PFSK-1 (cell line): Measurements from ENCODE around the gene UBFD1.

ENCODE experiments used
- FOXP2 ChIP-seq: optimal IDR thresholded peaks from 2 replicates; pipeline ENCODE3; 2011; ENCODE audit warnings: borderline replicate concordance, control low read depth, inconsistent platforms; ENCODE audit not compliant: insufficient read depth; ENCODE audit errors: extremely low read length, extremely low read depth
- POLR2AphosphoS5 ChIP-seq: IDR thresholded peaks from 2 replicates; pipeline ENCODE4 v1.6.1; 2012; ENCODE audit warnings: low read depth, mild to moderate bottlenecking, control low read depth, low read length, moderate library complexity
- REST ChIP-seq, 2 experiments: IDR thresholded peaks; 2 replicates each; pipeline versions ENCODE4 v1.6.1 to v1.8.0; 2011 to 2012; ENCODE audit warnings: low read depth in 2 of 2, low read length in 2 of 2, control low read depth in 1 of 2, inconsistent platforms in 1 of 2, mild to moderate bottlenecking in 1 of 2, moderate library complexity in 1 of 2; ENCODE audit not compliant: insufficient read depth in 1 of 2
- SIN3A ChIP-seq: IDR thresholded peaks from 2 replicates; pipeline ENCODE4 v1.6.1; 2012; ENCODE audit warnings: mild to moderate bottlenecking, low read length, moderate library complexity, borderline replicate concordance; ENCODE audit not compliant: insufficient read depth
- TAF1 ChIP-seq: IDR thresholded peaks from 2 replicates; pipeline ENCODE4 v1.6.1; 2012; ENCODE audit warnings: low read length, control low read depth, borderline replicate concordance; ENCODE audit not compliant: insufficient read depth

DNA sequence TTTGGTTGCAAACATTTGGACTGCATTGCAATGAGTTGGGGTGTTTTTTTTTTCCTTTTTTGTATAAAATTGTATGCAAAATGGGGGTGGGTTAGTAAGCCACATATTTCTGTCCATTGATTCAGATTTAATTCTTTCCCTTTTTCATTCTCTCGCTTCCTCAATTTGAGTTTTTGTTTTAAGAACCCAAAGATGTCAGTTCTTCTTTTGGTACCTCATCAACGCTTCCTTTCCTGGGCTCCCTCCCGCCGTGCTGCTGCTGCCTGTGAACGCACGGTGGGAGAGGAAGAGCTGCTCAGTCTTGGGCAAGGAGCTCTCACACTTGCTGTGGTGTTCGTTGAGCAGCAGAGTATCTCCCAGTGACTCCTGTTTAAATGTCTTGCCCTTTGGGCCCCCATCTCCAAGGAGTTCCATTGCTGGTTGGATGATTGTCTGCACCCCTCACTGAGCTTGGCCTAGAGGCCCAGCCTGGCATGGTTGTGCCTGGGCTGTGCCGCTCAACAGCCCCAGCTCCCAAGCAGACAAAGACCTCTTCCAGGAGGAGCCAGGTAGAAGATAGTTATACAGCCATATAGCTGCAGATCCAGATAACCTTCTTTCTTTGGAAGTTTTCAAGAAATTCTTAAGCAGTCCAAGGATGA, 13.6 kb downstream of the UBFD1 start:
- TF ChIP-seq REST (IDR thresholded peaks at IDR 0.05; ENCODE audit: insufficient read depth in 1 of 2, low read depth in 2 of 2, low read length in 2 of 2) (no peak), SIN3A (no peak), POLR2AphosphoS5 (no peak), FOXP2 (no peak), TAF1 (no peak)
